ENCODE measurements around the gene GPAT3.

The GPAT3 gene

GRCh38 chr4:83626245-83626836 lies 90.4 kb downstream of the GPAT3 start:
- TF ChIP-seq CTCF (IDR thresholded peaks at IDR 0.05; ENCODE audit: low read depth, low read length), result no peak
- DNase-seq (ENCODE audit: extremely low read depth, low read depth), result no peak

- TF ChIP-seq CTCF (IDR thresholded peaks at IDR 0.05; ENCODE audit: low read depth, low read length), result no peak
- peak; percentile 15 for DNase-seq (ENCODE audit: extremely low read depth, low read depth)
Observed at GRCh38 chr4:83629945-83630721, 94.2 kb downstream of the GPAT3 start.

- no peak for DNase-seq (ENCODE audit: extremely low read depth, low read depth)
- TF ChIP-seq CTCF (IDR thresholded peaks at IDR 0.05; ENCODE audit: low read depth, low read length), result no peak
Observed at GRCh38 chr4:83631066-83631465, 95.2 kb downstream of the GPAT3 start.

- DNase-seq (ENCODE audit: extremely low read depth, low read depth), result no peak
- TF ChIP-seq CTCF (IDR thresholded peaks at IDR 0.05; ENCODE audit: low read depth, low read length), result no peak
Observed at GRCh38 chr4:83636930-83637329, 101.0 kb downstream of the GPAT3 start.

- peak; percentile 45 for DNase-seq (ENCODE audit: extremely low read depth, low read depth)
- peak; percentile 74 for TF ChIP-seq CTCF (IDR thresholded peaks at IDR 0.05; ENCODE audit: low read depth, low read length)
Observed at GRCh38 chr4:83639849-83640493, 104.1 kb downstream of the GPAT3 start.

- DNase-seq (ENCODE audit: extremely low read depth, low read depth), result no peak
- no peak for TF ChIP-seq CTCF (IDR thresholded peaks at IDR 0.05; ENCODE audit: low read depth, low read length)
Observed at GRCh38 chr4:83643036-83643435, 107.1 kb downstream of the GPAT3 start.
